Measurements from ENCODE around the gene SH3RF2.
"Not testable (repeated sequence)": the region's sequence is repeated elsewhere in the genome, so short reads cannot be mapped to it uniquely, and the experiment has no call there.

SH3RF2 gene, protein sequence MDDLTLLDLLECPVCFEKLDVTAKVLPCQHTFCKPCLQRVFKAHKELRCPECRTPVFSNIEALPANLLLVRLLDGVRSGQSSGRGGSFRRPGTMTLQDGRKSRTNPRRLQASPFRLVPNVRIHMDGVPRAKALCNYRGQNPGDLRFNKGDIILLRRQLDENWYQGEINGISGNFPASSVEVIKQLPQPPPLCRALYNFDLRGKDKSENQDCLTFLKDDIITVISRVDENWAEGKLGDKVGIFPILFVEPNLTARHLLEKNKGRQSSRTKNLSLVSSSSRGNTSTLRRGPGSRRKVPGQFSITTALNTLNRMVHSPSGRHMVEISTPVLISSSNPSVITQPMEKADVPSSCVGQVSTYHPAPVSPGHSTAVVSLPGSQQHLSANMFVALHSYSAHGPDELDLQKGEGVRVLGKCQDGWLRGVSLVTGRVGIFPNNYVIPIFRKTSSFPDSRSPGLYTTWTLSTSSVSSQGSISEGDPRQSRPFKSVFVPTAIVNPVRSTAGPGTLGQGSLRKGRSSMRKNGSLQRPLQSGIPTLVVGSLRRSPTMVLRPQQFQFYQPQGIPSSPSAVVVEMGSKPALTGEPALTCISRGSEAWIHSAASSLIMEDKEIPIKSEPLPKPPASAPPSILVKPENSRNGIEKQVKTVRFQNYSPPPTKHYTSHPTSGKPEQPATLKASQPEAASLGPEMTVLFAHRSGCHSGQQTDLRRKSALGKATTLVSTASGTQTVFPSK

DNA sequence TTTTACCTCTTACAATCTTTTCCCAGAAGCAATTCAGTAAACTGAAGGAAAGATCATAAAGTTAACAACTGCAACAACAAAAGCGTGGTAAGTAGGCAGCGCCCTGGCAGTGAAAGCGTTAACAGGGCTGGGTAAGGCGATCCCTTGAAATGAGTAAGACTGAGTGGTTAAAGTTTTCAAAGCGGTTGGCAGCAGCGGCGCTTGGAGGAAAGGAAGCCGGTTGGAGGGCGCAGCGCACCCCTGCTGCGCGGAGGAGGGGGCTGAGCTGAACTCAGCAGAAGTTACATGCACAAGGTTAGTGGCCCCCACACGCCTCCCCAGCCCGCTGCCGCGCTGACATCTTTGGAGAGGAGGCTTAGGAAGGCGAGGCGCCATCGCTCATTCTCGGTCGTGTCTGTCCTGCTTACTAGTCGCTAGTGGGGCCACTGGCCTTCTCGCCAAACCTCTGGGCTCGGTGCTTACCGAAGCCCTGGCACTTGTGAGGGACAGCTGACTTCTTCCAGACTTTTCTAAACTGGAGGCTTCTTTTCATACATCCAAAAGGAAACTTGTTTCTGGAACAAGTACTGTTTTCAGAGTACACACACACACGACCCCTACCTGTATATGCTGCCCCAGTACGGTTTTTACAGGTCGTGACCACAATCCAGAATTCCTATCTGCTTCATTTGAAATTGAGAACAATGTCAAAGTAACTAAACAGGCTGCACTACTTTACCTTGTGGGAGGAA, at the start of gene SH3RF2:
Gene SH3RF2 (plus strand): TSS at position 178 of the 731 bp plus-strand sequence. CDS start 1,351 bp downstream, outside the sequence.
- DNase-seq (ENCODE audit: low read depth) = peak; percentile 49

DNA sequence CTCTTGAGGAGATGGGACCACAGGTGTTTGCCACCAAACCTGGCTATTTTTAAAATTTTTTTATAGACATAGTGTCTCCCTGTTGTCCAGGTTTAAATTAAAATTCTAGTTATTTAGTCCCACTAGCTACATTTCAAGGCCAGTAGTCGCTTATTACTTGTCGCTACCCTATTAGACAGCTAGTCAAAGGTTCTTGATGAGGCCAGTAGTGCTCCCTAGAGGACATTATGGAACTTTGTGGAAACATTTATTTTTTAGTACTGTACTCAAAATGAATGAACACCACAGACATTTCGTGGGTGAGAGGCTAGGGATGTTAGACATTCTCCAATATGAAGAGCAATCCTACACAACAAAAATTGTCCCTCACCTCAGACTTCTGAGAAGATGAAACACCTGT, 49.2 kb upstream of the SH3RF2 start:
- DNase-seq (ENCODE audit: low read depth) = no peak

DNA sequence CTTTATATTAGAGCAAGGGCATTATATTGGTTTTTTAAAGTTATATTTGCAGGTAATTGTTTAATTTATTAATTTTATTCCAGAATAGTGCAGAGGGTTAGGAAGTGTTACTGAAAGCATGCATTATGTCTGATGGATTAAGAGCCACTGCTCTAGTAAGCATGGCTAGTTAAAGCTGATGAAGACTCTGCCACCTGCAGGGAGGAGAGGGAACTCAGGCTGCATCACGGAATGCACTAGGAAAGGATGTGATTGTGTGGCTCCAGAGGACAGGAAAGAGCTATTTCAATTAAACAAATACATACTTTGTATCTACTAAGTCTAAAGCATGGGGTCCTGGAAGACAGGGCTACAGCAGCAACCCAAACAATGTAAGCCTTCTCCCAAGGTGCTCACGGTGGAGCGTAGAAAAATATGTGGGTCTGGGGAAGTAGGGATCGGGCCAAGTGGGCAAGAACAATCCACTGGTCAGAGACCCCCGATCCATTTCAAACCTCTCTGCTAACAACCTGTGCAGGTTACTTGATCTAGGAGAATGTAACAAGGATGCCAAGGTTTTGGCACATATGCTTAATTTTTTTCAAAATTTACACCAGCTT, 48.3 kb upstream of the SH3RF2 start:
- peak; percentile 47 for DNase-seq (ENCODE audit: low read depth)

DNA sequence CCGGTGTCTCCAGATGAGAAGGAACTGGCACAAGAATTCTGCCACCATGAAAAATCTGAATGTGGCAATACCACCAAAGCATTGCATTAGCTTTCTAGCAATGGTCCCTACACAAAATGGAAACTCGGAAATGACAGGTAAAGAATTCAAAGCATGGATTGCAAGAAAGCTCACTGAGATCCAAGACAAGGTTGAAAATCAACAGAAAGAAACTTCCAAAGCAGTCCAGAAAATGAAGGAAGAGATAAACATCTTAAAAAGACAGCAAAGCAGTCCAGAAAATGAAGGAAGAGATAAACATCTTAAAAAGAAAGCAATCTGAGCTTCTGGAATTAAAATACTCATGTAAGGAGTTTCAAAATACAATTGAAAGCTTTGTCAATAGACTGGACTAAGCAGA, 46.8 kb upstream of the SH3RF2 start:
- DNase-seq (ENCODE audit: low read depth) = no peak

DNA sequence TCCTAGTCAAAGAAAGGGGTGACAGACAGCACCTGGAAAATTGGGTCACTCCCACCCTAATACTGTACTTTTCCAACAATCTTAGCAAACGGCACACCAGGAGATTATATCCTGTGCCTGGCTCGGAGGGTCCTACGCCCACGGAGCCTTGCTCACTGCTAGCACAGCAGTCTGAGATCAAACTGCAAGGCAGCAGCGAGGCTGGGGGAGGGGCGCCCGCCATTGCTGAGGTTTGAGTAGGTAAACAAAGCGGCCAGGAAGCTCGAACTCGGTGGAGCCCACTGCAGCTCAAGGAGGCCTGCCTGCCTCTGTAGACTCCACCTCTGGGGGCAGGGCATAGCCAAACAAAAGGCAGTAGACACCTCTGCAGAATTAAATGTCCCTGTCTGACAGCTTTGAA, 45.0 kb upstream of the SH3RF2 start:
- DNase-seq (ENCODE audit: low read depth) = not testable (repeated sequence)

DNA sequence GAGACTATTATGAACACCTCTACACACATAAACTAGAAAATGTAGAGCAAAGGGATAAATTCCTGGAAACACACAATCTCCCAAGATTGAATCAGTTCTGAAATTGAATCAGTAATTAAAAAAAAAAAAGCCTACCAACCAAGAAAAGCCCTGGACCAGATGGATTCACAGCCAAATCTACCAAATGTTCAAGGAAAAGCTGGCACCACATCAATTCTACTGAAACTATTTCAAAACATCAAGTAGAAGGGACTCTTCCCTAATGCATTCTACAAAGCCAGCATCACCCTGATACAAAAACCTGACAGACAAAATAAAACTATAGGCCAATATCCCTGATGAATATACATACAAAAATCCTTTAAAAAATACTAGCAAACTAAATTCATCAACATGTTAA, 38.2 kb upstream of the SH3RF2 start:
- no peak for DNase-seq (ENCODE audit: low read depth)

DNA sequence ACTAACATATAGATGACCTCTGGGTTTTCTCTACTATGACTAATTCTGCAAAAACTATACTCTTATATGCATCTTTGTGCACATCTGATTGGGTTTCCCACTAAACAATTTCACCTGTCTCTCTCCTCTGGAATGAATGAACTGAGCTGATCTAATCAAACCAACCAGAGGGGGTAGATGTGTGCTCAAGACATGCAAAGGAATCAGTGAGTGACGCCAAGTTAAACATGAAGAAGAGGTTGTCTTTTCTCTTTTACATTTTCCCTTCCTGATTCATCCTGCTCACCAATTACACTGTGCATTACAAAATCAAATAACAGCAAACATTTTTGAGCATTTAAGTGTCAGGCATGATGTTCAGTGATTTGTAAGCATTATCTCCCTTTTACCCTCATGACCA, 34.0 kb upstream of the SH3RF2 start:
- no peak for DNase-seq (ENCODE audit: low read depth)

DNA sequence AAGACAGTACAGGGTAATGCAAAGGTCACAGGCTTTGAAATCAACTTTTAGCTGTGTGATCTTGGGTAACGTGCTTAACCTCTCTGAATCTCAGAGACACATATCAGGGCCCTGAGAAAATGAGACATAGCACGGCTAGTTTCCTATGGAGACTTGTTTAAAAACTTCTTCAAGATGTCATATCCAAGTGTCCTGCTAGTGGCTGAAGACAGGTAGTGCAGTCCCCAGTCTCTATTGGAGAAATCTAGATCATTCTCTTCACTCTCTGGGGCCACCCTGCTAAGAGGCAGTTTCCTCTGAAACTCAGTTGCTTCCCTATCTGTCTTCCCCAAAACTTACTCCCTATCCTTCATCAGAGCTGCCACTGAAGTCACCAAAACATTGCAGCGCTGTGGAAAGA, 33.3 kb upstream of the SH3RF2 start:
- DNase-seq (ENCODE audit: low read depth) = no peak

DNA sequence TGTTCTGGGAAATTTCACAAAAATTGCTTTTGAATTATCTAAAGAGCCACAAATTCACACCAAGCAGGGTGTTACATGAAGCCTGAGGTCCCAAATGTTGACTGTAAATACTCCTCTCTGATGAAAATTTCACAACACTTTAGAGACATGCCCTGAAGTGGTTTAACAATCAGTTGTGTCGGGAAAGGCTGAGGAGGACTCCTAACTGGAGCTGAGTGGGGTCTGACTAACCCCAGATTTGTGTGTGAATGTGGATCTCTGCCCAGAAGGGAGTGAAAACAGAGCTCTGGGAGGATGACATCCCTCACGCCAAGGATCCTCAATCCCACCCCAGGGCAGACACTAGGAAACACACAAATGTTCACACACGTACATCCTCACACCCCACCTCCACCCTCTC, 32.5 kb upstream of the SH3RF2 start:
- DNase-seq (ENCODE audit: low read depth) = no peak

DNA sequence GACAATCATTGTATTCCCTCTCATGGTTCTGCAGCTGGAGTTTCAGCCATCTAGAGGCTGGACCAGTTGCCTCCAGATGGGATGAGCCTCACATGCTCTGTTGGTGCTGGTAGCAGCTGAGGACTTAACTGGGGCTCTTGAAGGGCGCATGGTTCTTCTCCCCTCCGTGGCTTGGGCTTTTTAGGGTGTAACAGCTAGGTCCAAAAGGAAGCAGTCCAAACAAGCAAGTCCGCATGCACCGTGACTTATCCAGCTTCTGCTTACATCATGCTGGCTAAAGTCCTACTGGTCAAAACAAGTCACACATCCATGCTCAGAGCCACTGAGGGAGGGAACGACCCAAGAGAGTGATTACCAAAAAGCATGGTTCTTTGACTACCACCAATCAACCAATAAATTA, 31.6 kb upstream of the SH3RF2 start:
- no peak for DNase-seq (ENCODE audit: low read depth)

DNA sequence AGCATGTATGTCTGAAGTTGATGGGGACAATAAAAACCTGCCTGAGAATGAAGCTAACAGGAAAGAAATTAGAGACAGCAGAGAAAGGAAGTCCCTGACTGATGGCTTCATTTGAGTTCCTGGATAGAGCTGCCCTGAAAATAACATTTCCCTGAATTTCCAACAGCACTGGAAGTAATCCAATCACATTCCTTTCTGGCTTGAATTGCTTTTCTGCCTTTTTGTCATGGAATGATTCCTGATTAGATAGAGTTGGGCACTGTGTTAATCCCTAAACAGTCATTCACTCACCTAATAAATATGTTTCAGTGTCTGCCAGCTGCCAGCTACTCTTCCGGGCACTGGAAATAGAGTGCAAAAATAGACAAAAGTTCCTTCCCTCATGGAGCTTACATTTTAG, 30.0 kb upstream of the SH3RF2 start:
- no peak for DNase-seq (ENCODE audit: low read depth)

DNA sequence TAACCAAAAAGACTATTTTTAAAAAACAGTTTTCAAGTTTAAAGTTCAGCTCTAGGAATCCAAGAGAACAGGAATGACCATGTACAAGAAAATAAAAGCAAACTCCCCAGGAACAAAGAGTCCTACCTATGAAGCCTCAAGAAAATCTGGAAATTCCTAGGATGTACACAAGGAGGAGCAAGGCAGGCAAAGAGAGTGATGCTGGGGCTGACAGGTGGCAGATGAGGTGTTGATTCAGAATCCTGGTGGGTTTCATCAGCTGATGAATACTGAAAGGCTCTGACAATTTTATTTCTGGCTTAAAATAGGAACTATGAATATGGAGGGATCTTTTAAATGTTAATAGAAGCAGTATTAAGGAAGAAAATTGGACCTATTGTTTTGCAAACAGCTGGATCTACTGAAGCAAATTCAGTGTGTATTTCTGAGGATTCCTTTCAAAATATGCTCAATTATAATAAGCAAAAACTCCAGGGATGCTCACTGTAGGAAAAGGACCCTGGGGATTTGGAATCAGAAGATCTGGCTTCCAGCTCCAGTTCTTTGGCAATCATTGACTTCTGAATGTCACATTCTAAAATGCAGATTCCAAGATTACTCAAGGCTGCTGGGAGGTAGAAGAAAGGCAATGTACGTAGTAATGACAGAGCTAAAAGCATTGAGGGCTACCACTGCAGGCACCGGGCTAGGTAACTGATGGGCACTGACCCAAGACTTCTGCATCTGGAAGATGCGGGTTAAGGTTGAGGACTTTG, 28.0 kb upstream of the SH3RF2 start:
- no peak for DNase-seq (ENCODE audit: low read depth)

DNA sequence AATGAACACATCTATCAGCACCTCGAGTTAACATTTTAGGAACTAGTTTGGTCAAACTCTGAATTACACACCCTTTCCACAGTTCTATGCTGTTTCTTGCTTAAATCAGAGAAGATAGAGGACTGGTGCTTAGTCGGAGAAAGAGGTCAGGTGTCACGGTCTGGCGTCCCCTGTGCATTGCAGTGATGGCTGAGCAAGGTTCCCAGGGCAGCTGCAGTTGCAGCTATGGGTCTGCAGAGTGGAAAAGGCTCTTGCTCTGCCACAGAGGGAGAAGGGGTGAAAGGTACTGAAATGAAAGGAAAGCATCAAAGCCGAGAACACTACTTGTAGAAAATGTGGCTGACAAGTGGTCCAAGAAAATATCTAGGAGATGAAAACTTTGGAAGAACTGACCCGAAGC, 25.2 kb upstream of the SH3RF2 start:
- DNase-seq (ENCODE audit: low read depth) = no peak

DNA sequence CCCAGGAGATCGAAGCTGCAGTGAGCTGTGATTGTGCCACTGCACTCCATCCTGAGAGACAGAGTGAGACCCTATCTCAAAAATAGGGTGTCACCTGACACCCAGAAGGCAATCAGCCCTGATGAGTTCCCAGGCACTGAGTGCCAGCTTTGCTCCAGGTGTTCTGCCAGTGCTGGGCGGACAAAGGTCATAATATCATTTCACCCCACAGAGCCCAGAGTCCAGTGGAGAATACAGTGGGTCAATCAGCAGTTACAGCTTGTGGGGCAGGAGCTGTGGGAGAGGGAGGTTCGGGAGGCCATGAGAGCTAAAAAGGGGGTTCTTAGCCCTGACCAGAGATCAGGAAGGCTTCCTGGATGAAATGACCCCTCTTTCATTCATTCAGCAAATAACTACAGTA, 24.4 kb upstream of the SH3RF2 start:
- no peak for DNase-seq (ENCODE audit: low read depth)

DNA sequence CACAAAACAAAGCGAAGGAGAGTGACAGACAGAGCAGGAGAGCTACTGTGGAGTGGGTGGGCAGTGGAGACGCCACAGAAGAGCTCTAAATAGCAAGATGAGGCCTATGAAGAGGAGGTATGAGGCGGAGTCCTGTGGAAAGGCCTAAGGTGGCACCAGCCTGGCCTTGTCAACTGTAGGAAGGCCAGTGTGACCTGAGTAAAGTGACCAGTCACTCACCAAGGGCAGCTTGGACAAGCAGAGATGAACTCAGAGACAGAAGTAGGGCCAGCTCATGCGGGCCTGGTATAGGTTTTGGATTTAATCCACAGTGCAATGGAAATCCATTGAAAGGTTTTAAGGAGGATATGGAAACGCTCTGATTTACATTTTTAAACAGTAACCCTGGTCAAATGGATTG, 23.8 kb upstream of the SH3RF2 start:
- no peak for DNase-seq (ENCODE audit: low read depth)

DNA sequence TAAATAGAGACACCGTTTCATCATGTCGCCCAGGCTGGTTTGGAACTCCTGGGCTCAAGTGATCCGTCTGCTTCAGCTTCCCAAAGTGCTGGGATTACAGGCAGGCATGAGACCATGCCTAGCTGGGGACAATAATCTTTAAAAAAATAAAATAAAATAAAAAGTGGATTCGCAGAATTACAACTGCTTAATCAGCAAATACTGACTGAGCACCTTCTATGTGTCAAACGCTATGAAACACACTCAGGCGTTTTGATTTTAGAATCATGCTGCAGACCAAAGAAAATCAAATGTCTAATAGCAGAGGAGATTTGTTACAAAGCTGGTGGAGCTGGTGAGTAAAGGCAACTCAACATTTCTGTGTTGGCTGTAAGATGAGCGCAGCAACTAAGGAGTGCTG, 22.7 kb upstream of the SH3RF2 start:
- no peak for DNase-seq (ENCODE audit: low read depth)

DNA sequence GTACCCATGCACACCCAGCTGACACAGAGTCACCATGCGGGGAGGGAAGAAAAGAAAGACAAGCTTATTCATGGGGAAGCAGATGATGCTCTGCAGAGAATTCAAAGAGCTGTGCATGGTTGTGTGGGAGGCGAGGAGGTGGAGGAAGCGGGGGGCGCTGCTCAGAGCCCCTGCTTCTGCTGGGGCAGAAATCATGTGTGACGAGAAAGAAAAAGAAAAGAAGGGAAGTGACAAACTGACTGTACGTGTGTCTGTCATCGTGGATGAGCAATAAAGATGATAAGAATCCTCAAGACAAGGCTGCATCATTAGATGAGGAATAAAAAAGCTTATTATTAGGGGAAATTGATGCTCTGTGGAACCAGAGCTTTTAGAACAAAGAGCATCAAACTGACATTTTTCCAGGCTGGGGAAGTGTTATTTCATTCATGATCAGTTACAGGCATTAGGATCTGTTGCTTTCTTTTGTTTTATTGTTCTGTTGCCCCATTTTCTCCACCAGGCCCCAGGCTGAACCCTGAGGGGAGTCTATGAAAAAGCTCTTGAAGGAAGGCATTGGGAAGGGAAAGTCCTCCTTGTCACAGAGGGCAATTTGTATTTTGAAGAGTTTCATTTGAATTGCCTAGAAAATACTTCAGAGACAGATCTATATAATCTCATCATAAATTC, 20.3 kb upstream of the SH3RF2 start:
- DNase-seq (ENCODE audit: low read depth) = no peak

DNA sequence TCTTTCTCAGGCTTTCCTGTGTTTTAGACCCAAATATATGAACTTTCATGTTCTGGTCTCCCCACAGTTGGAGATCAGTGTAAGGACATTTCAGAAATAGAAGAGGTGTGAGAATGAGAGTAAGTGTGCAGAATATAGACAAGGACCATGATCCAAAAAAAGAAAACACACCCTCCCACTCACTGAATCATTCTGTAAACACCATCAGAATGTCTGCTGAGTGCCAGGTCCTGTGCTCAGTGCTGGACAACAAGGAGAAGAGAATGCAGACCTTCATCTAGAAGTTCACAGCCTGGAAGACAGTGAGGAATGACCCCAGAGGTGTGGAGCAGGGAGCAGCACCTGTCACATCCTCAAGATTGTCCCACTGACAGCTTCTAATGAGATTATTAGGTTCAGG, 19.1 kb upstream of the SH3RF2 start:
- no peak for DNase-seq (ENCODE audit: low read depth)

DNA sequence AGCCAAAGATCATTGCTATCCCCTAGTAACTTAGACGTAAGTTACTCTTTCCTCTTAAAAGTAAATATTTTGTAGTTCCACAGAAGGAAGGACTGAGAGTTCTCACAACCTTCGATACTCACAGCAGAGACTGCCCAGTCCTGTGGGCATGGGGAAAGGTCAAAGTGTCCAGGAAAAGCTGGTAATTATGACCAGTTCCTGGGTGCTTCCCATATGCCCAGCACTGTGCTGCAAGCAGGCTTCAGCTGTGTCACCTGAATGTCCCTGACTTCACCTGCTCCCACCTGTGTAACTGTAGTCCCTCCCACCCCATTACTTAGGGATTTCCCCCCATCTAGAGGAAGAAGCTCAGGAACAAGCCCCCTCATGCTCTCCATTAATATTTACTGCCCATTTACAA, 18.0 kb upstream of the SH3RF2 start:
- no peak for DNase-seq (ENCODE audit: low read depth)

DNA sequence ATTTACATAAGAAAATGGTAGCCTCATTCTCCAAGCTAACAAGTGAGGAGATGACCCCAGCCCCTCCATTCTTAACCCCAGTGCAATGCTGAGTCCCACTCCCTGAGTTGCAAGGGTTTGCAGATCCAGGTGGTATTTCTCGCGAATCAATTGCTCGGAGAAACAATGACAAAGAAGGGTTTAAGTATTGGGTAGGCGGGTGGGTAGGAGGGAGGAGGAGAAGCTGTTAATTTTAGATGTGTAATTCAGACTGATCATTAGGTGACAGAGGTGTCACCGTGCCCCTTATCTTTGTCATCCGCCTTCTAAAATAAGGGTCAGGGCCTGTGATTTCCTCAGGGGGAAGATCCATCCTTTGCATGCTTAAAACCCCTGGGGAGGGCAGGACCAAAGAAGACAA, 17.0 kb upstream of the SH3RF2 start:
- no peak for DNase-seq (ENCODE audit: low read depth)

DNA sequence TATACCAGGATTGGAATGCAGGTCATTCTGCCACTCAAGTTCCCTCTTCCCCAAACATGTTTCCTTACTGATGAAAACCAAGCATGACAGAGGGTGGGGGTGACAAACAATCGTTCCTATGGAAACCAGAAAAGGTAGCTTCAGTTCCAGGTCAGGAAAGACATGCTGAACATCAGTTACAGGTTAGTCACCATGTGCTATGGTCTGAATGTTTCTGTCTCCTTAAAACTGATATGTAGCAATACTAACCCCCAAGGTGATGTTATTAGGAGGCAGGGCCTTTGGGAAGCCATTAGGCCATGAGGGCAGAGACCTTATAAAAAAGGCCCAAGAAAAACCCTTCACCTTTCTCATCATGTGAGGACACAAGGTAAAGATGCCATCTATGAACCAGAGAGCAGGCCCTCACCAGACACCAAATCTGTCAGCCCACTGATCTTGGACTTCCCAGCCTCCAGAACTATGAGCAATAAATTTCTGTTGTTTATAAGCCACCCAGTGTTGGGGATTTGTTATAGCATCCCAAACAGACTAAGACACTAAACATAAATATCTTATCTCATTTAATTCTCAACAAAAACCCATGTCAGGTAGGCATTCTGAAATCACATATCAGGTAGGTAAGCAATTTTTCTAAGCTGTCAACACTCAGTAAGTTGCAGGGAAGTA, 15.7 kb upstream of the SH3RF2 start:
- DNase-seq (ENCODE audit: low read depth) = no peak

Measured in fibroblast of the conjunctiva (primary cell).